GM21723 (cell line): ENCODE results near the gene ANK2.
A peak's percentile ranks its signal among the peaks of the same experiment; 100 is the strongest.
"Not testable (repeated sequence)": the region's sequence is repeated elsewhere in the genome, so short reads cannot be mapped to it uniquely, and the experiment has no call there.

Experiments
- ATAC-seq: cut with Tn5 transposase; IDR thresholded peaks from one replicate; pipeline ENCODE4 v1.9.1; 2021; ENCODE audit warnings: mild to moderate bottlenecking, moderate library complexity; ENCODE audit not compliant: unreplicated experiment

ANK2 gene

DNA sequence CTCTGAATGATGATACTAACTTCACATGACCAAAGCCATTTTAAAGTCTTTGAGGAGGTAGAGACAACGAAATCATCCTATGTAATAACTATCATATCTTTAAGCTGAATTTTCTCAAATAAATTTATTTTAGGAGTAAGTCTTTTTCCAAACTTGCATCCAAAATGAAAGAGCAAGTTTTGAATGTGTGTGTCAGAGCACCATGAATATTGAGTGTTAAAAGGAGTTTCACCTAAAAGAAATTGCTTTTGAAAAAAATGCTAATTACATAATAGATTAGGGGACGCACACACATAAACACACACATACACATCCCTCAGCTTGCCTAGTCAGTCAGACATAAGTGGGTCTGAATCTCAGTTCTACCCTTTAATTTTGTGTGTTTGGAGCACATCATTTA is 1.9 kb downstream of the ANK2 start:
- ATAC-seq = no peak

DNA sequence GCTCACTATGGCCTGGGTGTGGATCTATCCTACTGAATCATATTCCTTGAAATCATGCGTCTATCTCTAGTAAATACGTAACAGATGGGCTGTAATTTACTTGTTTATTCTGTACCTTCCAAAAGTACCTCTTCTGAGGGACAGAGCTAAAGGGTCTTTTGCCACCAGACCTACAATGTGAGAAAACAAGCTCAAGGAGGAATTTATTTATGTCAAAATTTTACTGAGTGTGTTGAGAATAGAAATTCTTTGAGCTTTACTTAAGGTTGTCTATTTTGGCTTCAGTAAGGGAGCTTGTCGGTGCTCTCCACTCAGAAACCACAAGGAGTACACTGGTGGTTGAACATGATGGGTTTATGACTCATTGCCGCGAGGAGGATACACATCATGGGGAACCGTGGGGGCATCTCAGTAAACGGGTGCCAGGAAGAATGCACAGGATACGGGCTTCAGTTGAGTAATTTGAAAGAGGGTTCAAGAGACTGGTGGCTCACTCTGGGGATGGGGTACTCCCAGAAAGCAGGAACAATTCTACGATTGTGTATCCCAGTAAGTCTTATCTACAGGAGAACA is 3.0 kb downstream of the ANK2 start:
- ATAC-seq = peak; percentile 96

DNA sequence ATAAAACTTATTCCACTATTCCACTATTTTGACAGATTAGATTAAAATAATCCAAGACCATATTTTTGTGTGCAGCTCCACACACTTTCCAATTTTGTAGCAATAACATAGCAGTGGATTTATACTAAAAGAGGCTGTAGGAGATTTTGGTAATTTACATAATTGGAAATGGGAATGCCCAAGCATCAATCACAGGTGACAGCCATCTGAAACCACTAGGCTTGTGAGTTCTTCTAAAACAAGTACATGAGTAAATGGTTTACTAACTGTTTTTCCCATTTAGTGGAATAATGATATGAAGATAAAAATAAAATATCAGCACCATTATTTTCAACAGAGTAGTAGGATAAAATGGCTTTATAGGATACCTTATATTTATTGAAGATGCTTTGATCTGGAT is 4.4 kb downstream of the ANK2 start:
- no peak for ATAC-seq

DNA sequence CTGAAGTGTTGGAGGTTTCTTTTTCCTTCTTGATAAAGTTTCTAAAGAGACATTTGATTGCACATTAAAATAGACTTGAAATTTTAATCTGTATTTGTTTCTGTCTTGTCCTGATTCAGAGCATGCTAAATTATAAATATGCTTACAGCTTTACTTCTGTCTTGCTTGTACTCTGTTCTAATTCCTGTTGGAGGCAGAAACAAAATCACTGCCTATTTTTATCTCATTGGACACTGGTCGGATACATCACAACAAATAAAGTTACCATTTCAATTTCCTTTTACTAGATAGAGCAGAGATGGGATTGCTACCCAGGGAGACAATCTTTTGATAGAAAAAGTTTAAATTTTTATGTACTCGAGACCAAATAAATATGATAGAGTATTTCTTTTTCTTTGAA is 6.9 kb downstream of the ANK2 start:
- ATAC-seq = no peak

DNA sequence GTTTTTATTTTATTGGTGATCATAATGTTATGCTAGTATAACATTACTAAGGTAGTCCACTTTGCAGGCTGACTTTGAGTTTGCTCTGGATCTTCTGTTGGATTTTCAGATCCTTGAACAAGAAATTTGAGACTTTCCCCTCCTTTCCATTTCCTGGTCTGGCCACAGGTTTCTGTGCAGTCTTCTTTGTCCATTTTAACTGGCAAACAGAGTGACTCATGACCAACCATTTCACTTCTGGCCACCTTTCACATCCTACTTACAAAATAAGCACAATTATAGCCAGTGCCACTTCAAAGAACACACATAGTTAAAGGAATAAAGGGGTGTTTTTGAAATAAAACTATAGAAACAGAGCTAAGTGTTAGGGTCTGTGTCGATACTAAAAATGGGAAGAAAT is 8.4 kb downstream of the ANK2 start:
- ATAC-seq = no peak

DNA sequence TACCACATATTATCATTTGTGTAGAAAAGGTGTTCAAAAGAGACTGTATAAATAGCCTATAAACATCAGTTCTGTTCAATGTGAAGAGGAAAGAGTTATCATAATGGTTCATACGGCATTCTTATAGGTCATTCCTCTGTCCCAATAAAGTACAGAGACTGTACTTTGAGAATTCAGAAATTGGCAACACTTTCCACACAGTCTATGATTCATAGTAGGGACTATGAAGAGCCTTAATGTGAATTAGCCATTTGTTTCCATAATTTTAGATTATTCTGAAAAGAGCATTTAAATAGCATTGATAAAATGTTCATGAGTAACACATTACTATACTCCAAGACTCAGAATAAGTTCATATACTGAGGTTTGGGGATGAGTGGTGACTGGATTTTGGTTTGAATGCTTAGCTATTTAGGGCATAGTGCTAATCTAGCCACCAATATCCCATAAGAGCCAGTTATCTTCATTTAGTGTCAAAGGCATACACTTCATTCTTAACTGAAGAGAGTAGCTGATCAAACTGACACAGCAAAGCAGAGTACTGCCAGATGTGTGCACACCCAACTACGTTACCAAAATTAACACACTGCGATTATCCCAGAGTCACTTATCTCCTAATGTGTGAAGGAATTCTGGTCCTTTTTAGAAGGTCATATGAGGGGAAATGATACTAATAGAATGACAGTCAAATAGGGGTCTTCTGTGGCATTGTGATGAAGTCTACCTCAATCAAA is 10.2 kb downstream of the ANK2 start:
- ATAC-seq = no peak

DNA sequence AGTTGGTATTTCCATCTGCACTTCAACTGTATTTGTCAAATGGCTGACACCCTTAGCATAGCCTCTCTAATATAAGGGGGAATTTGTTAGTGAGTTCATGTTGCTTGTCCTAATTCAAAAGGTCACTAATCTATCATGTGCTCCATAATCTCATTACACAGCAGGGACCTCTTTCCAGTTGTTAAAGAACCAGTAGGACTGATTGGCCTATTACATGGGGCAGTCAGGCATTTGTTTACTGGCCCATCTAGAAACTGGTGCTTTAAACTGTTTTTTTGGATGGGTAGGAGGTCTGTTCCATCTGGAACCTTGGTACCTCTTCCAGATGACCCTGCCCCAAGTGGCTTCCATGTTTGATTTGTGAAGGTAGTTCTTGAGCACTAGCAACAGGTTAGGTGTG is 11.4 kb downstream of the ANK2 start:
- no peak for ATAC-seq

DNA sequence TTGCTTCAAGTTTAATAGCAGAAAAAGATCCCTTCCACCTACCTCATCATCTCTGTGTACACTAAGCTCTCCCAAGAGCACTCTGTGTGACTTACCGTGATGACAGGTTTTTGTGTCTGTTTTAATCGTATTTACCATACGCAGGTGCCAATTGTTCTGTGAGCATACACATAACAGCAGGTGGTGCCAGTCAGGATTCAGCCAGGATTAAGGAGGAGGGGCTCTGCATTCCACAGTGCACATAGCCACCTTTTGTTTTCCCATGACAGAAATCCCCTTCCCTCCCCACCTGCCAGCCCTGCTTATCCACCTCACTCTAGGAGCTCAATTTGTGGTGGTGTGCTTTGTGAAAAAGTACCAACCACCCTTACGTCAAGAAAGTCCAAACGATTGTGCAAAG is 14.8 kb downstream of the ANK2 start:
- no peak for ATAC-seq

DNA sequence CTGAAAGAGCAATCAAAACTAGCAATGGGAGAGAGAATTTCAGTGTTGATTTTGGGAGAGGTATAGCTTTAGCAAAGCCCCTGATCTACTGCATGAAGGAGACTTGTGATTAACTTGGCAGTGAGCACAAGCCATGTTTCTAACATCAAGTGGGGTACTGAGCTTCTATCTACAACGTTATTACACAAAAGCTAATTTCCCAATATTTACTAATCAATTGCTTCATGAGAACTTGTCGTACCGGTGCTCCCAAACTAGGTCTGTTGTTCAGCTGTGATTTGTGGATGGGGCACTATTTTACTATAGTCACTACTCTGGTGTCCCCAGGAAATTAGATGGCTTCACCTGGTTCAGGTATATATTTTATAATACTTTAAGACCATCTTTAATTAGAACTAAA is 16.2 kb downstream of the ANK2 start:
- no peak for ATAC-seq

DNA sequence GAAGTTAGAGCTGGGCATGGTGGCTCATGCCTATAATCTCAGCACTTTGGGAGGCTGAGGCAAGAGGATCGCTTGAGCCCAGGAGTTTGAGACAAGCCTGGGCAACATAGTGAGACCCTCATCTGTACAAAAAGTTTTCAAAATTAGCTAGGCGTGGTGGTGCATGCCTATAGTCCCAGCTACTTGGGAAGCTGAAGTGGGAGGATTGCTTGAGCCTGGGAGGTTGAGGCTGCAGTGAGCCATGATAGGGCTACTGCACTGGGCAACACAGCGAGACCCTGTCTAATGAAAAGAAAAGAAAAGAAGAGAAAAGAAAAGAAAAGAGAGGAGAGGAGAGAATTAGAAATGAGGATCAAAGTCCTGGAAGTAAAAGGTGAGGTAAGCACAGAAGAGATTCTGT is 19.3 kb downstream of the ANK2 start:
- ATAC-seq = not testable (repeated sequence)

DNA sequence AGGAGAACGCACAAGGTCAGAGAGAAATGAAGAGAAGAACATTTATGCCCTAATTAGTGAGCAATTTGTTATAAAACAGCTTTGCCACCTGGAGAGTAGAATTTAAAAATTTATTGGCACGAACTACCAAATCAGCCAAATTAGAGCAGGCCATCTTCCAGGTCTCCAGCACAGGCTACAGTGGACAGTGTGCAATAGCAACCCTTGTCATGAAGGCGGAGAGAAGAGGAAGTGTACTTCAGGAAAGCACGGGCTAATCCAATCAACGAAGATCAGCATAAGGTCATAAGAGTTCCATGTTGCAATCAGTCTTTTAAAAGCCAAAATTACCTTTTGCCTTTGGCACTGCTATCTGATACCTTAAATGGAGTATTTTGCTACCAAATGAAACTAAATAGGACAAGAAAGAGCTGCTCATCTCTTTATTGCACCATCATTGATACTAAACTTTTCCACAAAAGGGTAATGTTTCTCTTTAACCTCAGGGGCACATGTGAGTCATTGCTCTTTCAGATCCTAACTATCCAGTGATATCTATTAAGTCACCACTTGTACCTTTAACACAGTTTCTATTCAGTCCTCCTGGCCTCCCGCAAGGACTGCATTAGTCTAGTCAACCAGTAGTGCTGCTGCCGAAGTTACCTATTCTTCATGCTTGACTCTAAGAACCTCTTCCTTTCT is 19.9 kb downstream of the ANK2 start:
- no peak for ATAC-seq

DNA sequence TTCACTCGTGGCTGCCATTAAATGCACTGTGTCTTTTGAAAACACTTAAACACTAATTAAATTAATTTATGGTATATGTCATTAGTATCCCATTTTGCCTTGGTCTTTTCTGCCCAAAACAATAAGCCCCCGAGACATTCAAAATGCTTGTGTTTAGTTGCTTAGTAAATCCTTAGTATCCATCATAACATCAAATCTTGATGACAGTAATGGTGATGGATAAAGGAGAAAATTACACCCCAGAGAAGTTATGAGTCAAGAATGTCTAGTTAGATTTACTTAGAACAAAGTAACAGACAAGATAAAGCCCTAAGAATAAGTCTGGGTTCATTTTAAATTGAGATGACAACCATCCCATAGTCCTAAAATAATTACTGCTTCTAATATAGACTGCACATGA is 21.3 kb downstream of the ANK2 start:
- ATAC-seq = no peak

DNA sequence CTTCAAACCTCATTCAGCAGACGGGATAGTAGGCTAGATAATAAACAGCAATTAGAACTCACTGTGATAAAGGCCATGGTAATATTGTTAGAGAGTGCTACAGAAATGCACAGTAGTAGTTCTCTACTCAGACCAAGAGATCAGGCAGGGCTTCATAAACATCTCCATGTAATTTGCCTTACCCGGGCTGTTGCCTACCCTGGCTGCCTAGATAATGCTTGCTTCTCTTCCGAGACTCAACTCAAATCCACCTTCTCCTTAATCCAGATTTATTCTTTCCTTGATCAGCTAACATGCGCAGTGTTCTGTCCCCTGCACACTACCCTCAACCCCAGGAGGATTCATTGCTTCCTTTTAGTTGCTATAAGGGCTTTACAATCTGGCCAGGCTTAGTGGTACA is 21.8 kb downstream of the ANK2 start:
- no peak for ATAC-seq

DNA sequence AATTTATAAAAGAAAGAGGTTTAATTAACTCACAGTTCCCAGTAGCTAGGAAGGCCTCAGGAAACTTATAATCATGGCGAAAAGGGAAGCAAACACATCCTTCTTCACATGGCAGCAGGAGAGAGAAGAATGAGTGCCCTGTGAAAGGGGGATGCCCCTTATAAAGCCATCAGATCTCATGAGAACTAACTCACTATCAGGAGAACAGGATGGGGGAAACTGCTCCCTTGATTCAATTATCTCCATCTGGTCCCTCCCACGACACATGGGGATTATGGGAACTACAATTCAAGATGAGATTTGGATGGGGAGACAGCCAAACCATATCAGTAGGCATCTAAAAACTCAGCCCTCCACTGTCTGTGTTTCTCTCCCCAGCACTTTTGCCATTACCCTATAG is 22.4 kb downstream of the ANK2 start:
- ATAC-seq = no peak

DNA sequence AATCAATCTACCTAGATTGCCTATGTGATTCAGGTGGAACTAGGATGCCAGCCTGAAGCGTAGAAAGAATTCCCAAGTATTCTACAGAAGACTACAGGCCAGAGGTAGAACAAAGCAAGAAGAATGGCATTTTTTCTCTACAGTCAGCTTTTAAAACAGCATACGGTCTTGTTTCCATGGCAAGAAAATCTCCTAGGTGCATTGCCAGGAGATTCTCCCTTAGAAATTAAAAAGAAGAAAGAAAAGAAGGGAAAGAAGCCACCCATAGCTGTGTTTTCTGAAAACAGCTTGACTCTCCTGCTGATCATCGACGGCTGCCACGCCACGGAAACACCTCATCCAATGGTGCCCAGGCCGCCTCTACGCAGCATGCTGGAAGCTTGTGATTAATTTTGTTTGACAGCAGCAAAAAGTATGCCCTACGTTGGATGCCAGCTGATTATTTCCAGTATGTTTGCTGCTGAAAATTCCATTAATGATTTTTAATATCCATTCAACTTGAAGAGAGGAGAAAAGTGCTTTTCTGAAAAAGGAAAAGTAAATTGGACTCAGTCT is 24.1 kb downstream of the ANK2 start:
- ATAC-seq = no peak

DNA sequence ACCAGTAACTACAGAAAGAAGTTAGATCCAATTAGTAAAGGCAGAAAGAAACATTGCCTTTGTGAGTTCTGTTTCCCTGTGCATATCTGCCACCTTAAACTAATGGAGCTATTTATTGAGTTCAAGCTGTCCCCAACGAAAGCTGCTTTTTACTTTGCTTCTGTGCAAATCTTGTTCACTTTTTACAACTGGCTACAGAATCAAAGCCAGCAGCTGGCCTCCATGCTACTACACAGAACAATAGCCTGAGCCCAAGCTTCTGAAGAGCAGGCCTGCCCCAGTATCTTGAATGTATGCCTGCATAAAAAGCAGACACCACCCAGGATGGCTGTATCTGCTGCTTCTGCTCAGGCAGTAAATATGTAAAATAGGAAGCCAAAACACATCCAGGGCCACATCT is 28.1 kb downstream of the ANK2 start:
- ATAC-seq = no peak

DNA sequence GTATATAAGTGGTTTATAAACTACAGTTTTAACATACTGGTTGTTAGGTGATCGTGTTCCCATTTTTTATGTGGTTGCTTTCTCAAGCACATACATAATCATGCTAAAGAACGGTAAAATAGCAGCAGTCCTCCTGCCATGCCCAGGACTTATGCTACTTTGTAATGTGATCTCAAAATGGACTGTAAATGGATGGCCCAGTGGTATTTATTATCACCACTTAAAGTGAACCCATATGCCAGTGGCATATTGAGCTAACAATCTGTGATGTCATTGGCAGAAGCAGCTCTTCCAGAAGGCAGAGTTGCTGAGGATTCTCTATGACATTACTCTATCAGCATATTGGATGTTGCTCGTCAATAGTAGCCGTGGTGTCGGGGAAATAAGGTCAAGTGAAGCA is 28.6 kb downstream of the ANK2 start:
- no peak for ATAC-seq

DNA sequence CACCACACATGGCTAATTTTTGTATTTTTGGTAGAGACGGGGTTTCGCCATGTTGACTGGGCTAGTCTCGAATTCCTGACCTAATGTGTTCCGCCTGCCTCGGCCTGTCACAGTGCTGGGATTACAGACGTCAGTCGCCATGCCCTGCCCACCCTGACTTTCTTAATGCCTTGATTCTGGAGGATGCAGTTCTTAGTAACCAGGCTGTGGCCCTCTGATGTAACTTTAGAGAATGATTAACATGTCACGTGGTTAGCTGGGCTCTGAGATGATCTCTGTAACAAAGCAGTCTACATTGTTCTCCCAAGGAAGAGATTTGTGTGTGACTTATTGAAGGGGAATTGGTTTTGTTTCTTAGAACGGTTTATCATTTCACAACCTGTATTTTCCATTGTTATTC is 30.6 kb downstream of the ANK2 start:
- ATAC-seq = no peak

DNA sequence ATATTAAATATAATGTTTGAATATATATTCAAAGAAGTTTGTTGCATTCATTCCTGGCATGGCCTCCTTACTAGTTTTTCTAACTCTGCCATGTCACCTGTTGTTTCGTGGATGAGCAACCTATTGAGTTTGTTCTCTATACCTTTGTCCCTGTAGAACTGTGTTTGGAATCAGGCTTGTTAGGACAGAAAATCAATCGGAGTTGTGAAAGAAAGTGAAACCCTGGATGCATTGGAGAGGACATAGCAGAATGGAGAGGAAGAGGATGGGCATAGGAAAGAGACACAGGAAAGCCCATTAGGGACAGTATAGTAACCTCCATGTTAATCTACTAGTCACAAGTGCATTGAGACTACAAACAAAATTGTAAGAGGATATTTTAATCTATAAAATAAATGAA is 31.2 kb downstream of the ANK2 start:
- ATAC-seq = no peak

DNA sequence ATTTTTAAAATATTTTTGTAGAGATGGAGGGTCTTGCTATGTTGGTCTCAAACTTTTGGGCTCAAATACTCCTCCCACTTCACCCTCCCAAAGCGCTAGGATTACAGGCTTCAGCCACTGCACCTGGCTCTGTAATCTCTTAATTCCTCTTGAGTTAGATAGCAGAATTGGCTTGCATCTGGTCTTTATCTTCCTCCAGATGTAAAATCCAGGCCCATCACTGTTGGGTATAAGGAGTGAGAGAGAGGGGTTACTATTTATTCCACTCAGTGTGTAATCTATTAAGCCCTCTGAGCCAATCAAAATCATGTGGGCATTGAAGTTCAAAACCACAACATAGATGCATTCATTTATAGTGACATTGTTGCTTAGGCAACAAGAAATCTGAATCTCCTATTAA is 33.9 kb downstream of the ANK2 start:
- ATAC-seq = no peak

DNA sequence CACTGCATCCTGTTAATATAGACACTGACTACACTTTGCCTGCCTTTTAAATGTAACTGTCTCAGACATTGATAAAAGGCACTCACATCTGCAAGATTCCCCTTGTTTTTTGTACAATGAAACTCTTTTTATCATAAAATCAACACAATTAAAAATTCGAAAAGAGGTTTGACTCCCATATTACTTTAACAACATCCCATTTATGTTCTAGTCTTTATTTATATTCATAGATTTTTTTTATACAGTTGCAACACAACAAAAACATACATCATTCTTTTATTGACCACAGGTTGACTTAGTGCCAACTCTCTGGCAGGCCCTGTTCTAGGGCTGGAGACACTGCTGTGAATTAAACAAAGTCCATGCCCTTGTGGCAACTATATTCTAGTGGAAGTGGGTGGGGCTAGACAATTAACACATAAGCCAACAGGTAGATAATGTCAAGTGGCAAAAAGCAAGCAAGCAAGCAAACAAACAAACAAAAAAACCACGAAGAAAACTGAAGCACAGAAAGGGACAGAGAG is 36.8 kb downstream of the ANK2 start:
- ATAC-seq = no peak

DNA sequence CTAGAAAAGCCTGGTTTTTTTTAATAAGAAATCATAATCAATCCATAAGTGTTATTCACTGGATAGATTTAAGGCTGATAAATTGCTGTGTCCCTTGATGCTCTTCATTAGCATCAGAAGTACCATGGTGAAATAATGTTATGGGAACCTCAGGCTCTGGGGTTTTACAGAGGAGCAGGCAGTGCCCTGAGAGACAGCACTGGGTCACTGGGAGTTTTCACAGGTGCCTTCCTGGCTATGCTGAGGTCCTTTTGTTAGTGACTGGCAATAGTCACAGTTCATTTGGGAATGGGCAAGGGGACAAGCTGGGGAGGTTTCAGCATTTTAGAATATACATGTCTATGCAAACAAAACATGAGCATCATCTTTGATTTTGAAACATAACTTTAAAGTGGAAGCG is 38.6 kb downstream of the ANK2 start:
- ATAC-seq = no peak
